Neural cell (in vitro differentiated cells): Measurements from ENCODE around the gene AMPD2. TPM values are rescaled to one million over a fixed set of nuclear protein-coding genes. Genes with fewer than 3 reads are reported as not detected.

Experiments
- H2AFZ ChIP-seq: fragments of 200-600, 300-800 bp; sonication (generic), shearing (Covaris generic); 2 replicates; pipeline ENCODE4 v1.6.0; 2014; ENCODE audit warnings: low read depth, mild to moderate bottlenecking, antibody characterized with exemption, low read length, moderate library complexity
- H3F3A ChIP-seq: fragments of 200-600 bp; shearing (Covaris generic); 2 replicates; pipeline ENCODE4 v1.6.1; 2016; ENCODE audit warnings: mild to moderate bottlenecking, moderate library complexity, mixed read lengths, antibody characterized with exemption, low read length; ENCODE audit not compliant: insufficient read depth, poor library complexity, severe bottlenecking
- H3K27ac ChIP-seq: fragments of 200-600, 300-800 bp; sonication (generic), shearing (Covaris generic); 2 replicates; pipeline ENCODE4 v1.5.1; 2014; ENCODE audit warnings: mild to moderate bottlenecking, low read length, moderate library complexity
- H3K27me3 ChIP-seq: fragments of 300-800, 200-600 bp; sonication (generic), shearing (Covaris generic); 2 replicates; pipeline ENCODE4 v1.6.0; 2014; ENCODE audit warnings: mild to moderate bottlenecking, low read depth, low read length, moderate library complexity; ENCODE audit not compliant: insufficient read depth
- H3K36me3 ChIP-seq: fragments of 300-800, 200-600 bp; sonication (generic), shearing (Covaris generic); 2 replicates; pipeline ENCODE4 v1.5.1; 2014; ENCODE audit warnings: mild to moderate bottlenecking, antibody characterized with exemption, low read length, moderate library complexity; ENCODE audit not compliant: insufficient read depth
- H3K4me2 ChIP-seq: fragments of 300-800, 200-600 bp; sonication (generic), shearing (Covaris generic); 2 replicates; pipeline ENCODE4 v1.6.0; 2014; ENCODE audit warnings: mild to moderate bottlenecking, low read length
- H3K4me3 ChIP-seq: fragments of 300-800, 200-600 bp; sonication (generic), shearing (Covaris generic); 2 replicates; pipeline ENCODE4 v1.5.1; 2014; ENCODE audit warnings: mild to moderate bottlenecking, low read length, moderate library complexity
- H3K79me2 ChIP-seq: fragments of 200-600 bp; shearing (Covaris generic); replicated peaks from 2 replicates; pipeline ENCODE4 v1.6.0; 2014; ENCODE audit warnings: mild to moderate bottlenecking, low read length, moderate library complexity; ENCODE audit not compliant: insufficient read depth
- H3K9ac ChIP-seq: fragments of 300-800, 200-600 bp; sonication (generic), shearing (Covaris generic); 2 replicates; pipeline ENCODE4 v1.6.1; 2016; ENCODE audit warnings: mild to moderate bottlenecking, low read length, mixed read lengths
- H3K9me2 ChIP-seq: fragments of 200-600 bp; shearing (Covaris generic); 2 replicates; pipeline ENCODE4 v1.6.1; 2016; ENCODE audit warnings: mild to moderate bottlenecking, low read length, mixed read lengths; ENCODE audit not compliant: insufficient read depth
- H3K9me3 ChIP-seq: fragments of 200-600, 300-800 bp; sonication (generic), shearing (Covaris generic); 2 replicates; pipeline ENCODE4 v1.6.1; 2016; ENCODE audit warnings: mild to moderate bottlenecking, mixed run types, low read length, moderate library complexity, mixed read lengths
- H4K20me1 ChIP-seq: fragments of 200-600 bp; shearing (Covaris generic); 2 replicates; pipeline ENCODE4 v1.6.1; 2016; ENCODE audit warnings: mild to moderate bottlenecking, mixed run types; ENCODE audit not compliant: insufficient read depth
- EP300 ChIP-seq: fragments of 450-650 bp; conservative IDR thresholded peaks from 2 replicates; pipeline ENCODE4 v1.6.1; 2014; ENCODE audit warnings: antibody characterized with exemption, mild to moderate bottlenecking, moderate library complexity; ENCODE audit not compliant: poor library complexity, severe bottlenecking
- EZH2 ChIP-seq: fragments of 200-600, 300-800 bp; shearing (Covaris generic), sonication (generic); IDR thresholded peaks from 2 replicates; pipeline ENCODE4 v1.6.1; 2014; ENCODE audit warnings: antibody characterized with exemption, low read length, borderline replicate concordance, mild to moderate bottlenecking; ENCODE audit not compliant: insufficient read depth, poor library complexity, severe bottlenecking
- MXI1 ChIP-seq: fragments of 450-650 bp; conservative IDR thresholded peaks from 2 replicates; pipeline ENCODE4 v1.6.1; 2014; ENCODE audit warnings: antibody characterized with exemption, mild to moderate bottlenecking; ENCODE audit not compliant: poor library complexity, severe bottlenecking
- POLR2AphosphoS5 ChIP-seq: IDR thresholded peaks from 2 replicates; pipeline ENCODE4 v1.6.1; 2012
- RAD21 ChIP-seq: fragments of 450-650 bp; conservative IDR thresholded peaks from 2 replicates; pipeline ENCODE4 v1.6.1; 2014; ENCODE audit warnings: antibody characterized with exemption, mild to moderate bottlenecking, moderate library complexity
- SMC3 ChIP-seq: fragments of 450-650 bp; conservative IDR thresholded peaks from 2 replicates; pipeline ENCODE4 v1.6.1; 2014; ENCODE audit warnings: antibody characterized with exemption, mild to moderate bottlenecking, moderate library complexity; ENCODE audit not compliant: poor library complexity
- TAF1 ChIP-seq: IDR thresholded peaks from 2 replicates; pipeline ENCODE4 v1.6.1; 2012; ENCODE audit warnings: low read depth
- polyA plus RNA-seq: library from polyadenylated mRNA; depleted of rRNA; stranded (reverse); fragments of >200 nt; gene quantifications from 2 replicates; pipeline ENCODE4 v1.2.3, GENCODE V29; 2014
- TF ChIP-seq, protein P1 (sequence below): IDR thresholded peaks from 2 replicates; pipeline ENCODE4 v1.6.1; 2012; ENCODE audit warnings: borderline replicate concordance
- TF ChIP-seq, protein P2 (sequence below): fragments of 450-650 bp; IDR thresholded peaks from 2 replicates; pipeline ENCODE4 v1.5.1; 2014; ENCODE audit warnings: antibody characterized with exemption, mild to moderate bottlenecking, moderate library complexity; ENCODE audit not compliant: poor library complexity, severe bottlenecking

The AMPD2 gene
- polyA plus RNA-seq, 1 donor from 2014 or later = 104 TPM

DNA sequence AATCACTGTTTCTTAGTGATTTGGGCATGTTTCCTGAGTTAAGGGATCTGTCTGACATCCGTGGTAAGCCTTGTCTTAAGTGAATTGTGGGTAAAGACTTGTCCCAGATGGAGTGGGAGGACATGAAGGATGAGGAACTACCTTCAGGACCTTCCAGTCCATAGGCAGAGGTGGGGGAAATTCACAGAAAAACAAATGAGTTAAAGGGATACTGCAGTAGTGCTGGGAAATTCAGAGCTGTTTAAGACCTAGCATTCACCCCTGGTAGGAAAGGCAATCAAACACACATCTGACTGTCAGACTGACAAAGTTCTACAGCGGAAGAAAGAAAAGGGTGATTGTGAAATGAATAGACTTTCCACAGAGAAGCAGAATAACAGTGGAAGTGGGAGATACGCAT is 3.2 kb upstream of the AMPD2 start:
- Histone ChIP-seq H4K20me1 (no peaks in the 10 kb centered on the region), H3K79me2 (peaks cover 11% of the 10 kb centered on the region), H3K9me3 (no peaks in the 10 kb centered on the region), H3K27me3 (no peaks in the 10 kb centered on the region), H3K4me2 (no peak overlapping the region), H3K9ac (no peak overlapping the region), H3K27ac (no peak overlapping the region), H3K9me2 (no peaks in the 10 kb centered on the region), H3K4me3 (no peak overlapping the region), H3F3A (no peaks in the 10 kb centered on the region), H3K36me3 (no peaks in the 10 kb centered on the region), H2AFZ (no peak overlapping the region)
- TF ChIP-seq TAF1 (no peak), EZH2 (no peak), RAD21 (no peak), EP300 (no peak), MXI1 (no peak), SMC3 (no peak), POLR2AphosphoS5 (no peak)
- TF ChIP-seq, protein P1, sequence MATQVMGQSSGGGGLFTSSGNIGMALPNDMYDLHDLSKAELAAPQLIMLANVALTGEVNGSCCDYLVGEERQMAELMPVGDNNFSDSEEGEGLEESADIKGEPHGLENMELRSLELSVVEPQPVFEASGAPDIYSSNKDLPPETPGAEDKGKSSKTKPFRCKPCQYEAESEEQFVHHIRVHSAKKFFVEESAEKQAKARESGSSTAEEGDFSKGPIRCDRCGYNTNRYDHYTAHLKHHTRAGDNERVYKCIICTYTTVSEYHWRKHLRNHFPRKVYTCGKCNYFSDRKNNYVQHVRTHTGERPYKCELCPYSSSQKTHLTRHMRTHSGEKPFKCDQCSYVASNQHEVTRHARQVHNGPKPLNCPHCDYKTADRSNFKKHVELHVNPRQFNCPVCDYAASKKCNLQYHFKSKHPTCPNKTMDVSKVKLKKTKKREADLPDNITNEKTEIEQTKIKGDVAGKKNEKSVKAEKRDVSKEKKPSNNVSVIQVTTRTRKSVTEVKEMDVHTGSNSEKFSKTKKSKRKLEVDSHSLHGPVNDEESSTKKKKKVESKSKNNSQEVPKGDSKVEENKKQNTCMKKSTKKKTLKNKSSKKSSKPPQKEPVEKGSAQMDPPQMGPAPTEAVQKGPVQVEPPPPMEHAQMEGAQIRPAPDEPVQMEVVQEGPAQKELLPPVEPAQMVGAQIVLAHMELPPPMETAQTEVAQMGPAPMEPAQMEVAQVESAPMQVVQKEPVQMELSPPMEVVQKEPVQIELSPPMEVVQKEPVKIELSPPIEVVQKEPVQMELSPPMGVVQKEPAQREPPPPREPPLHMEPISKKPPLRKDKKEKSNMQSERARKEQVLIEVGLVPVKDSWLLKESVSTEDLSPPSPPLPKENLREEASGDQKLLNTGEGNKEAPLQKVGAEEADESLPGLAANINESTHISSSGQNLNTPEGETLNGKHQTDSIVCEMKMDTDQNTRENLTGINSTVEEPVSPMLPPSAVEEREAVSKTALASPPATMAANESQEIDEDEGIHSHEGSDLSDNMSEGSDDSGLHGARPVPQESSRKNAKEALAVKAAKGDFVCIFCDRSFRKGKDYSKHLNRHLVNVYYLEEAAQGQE = no peak
- TF ChIP-seq, protein P2, sequence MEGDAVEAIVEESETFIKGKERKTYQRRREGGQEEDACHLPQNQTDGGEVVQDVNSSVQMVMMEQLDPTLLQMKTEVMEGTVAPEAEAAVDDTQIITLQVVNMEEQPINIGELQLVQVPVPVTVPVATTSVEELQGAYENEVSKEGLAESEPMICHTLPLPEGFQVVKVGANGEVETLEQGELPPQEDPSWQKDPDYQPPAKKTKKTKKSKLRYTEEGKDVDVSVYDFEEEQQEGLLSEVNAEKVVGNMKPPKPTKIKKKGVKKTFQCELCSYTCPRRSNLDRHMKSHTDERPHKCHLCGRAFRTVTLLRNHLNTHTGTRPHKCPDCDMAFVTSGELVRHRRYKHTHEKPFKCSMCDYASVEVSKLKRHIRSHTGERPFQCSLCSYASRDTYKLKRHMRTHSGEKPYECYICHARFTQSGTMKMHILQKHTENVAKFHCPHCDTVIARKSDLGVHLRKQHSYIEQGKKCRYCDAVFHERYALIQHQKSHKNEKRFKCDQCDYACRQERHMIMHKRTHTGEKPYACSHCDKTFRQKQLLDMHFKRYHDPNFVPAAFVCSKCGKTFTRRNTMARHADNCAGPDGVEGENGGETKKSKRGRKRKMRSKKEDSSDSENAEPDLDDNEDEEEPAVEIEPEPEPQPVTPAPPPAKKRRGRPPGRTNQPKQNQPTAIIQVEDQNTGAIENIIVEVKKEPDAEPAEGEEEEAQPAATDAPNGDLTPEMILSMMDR = no peak

DNA sequence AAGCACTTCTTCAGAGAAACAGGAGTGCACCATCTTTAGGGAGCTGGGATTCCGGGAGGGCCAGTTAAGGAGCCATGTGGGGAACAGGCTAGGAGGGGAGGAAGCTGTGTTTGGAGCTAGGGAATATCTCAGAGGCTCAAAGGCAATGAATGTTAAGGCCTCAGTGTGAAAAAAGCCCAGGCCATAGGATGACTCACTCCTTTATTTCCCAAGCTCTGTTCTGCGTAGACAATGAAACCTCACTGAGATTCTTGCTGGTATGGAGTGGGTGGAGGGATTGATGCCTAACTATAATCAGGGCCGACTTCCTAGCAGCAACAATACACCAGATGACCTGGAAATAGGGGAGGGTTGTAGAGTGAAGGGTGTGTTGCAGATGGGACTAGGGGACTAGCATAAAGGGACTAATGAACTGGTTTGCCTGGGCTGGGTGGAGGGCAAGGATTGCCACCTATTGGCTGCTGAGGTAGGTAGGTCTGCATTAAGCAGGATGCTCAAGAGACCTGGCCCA is 2.3 kb upstream of the AMPD2 start:
- no peak overlapping the region for H3K4me3 ChIP-seq
- peaks cover 21% of the 10 kb centered on the region for H3K79me2 ChIP-seq
- no peak overlapping the region for H3K4me2 ChIP-seq
- no peak overlapping the region for H3K27ac ChIP-seq
- H3K36me3 ChIP-seq = no peaks in the 10 kb centered on the region
- H3K9me3 ChIP-seq = no peaks in the 10 kb centered on the region
- H3K27me3 ChIP-seq = no peaks in the 10 kb centered on the region
- TF ChIP-seq, protein P2 = no peak
- no peaks in the 10 kb centered on the region for H3F3A ChIP-seq
- no peak overlapping the region for H3K9ac ChIP-seq
- no peaks in the 10 kb centered on the region for H3K9me2 ChIP-seq
- no peak overlapping the region for H2AFZ ChIP-seq
- no peaks in the 10 kb centered on the region for H4K20me1 ChIP-seq
